Activated T-cell treated with anti-CD3 and anti-CD28 coated beads, Interleukin-2, amount 50 U/mL, for 24 hours (primary cell): Measurements from ENCODE around the gene BICDL2.

Experiments
- DNase-seq: peaks from one replicate; pipeline ENCODE4 v3.0.0-alpha.2; 2020
- H3K27ac Mint-ChIP-seq: 2 replicates; pipeline ENCODE4 v1.8.0; 2020; ENCODE audit warnings: mild to moderate bottlenecking, mixed read lengths
- H3K27me3 Mint-ChIP-seq: 2 replicates; pipeline ENCODE4 v1.8.0; 2020; ENCODE audit warnings: mixed read lengths
- H3K36me3 Mint-ChIP-seq: 2 replicates; pipeline ENCODE4 v1.8.0; 2020; ENCODE audit warnings: low read depth, mixed read lengths
- H3K4me1 Mint-ChIP-seq: 2 replicates; pipeline ENCODE4 v1.8.0; 2020; ENCODE audit warnings: low read depth, mixed read lengths
- H3K4me3 Mint-ChIP-seq: 2 replicates; pipeline ENCODE4 v1.8.0; 2020; ENCODE audit warnings: mild to moderate bottlenecking, moderate library complexity, mixed read lengths
- H3K9me3 Mint-ChIP-seq: 2 replicates; pipeline ENCODE4 v1.8.0; 2020; ENCODE audit warnings: mixed read lengths

Gene BICDL2

GRCh38 chr16:3017794-3018506 is 18.8 kb downstream of the BICDL2 start, which contains the start of gene CLDN6:
CLDN6 (minus strand) TSS chr16:3018183; CDS start chr16:3016021, 2,162 bp downstream.
- no peak within 1 kb of the TSS for H3K4me3 Mint-ChIP-seq
- peaks cover 1% of the 10 kb centered on the region for H3K36me3 Mint-ChIP-seq
- no peak within 1 kb of the TSS for H3K27ac Mint-ChIP-seq
- H3K27me3 Mint-ChIP-seq: peaks cover 23% of the 10 kb centered on the region
- no peaks in the 10 kb centered on the region for H3K9me3 Mint-ChIP-seq
- no peak for DNase-seq
- H3K4me1 Mint-ChIP-seq: peaks cover 36% of the 10 kb centered on the region

GRCh38 chr16:3017344-3017743 is 19.4 kb downstream of the BICDL2 start:
- H3K27me3 Mint-ChIP-seq: peaks cover 28% of the 10 kb centered on the region

GRCh38 chr16:3015865-3016521 is 20.8 kb downstream of the BICDL2 start:
- Mint-ChIP-seq H3K9me3 (no peaks in the 10 kb centered on the region), H3K4me3 (no peak overlapping the region), H3K27ac (no peak overlapping the region), H3K36me3 (no peaks in the 10 kb centered on the region), H3K27me3 (peaks cover 32% of the 10 kb centered on the region), H3K4me1 (peaks cover 21% of the 10 kb centered on the region)
- no peak for DNase-seq

More at GRCh38 chr16:3017344-3017743, 19.4 kb downstream of the BICDL2 start:
- no peak overlapping the region for H3K4me3 Mint-ChIP-seq
- H3K9me3 Mint-ChIP-seq: no peaks in the 10 kb centered on the region
- H3K36me3 Mint-ChIP-seq: peaks cover 1% of the 10 kb centered on the region
- no peak for DNase-seq
- H3K27ac Mint-ChIP-seq: no peak overlapping the region
- H3K4me1 Mint-ChIP-seq: peaks cover 34% of the 10 kb centered on the region

GRCh38 chr16:3014971-3015370 is 21.8 kb downstream of the BICDL2 start:
- Mint-ChIP-seq H3K27me3 (peaks cover 32% of the 10 kb centered on the region), H3K4me3 (no peak overlapping the region), H3K27ac (no peak overlapping the region), H3K36me3 (no peaks in the 10 kb centered on the region), H3K4me1 (peaks cover 16% of the 10 kb centered on the region), H3K9me3 (no peaks in the 10 kb centered on the region)
- DNase-seq: no peak

GRCh38 chr16:3013998-3014690 is 22.6 kb downstream of the BICDL2 start:
- Mint-ChIP-seq H3K4me3 (no peak overlapping the region), H3K27ac (no peak overlapping the region), H3K4me1 (peaks cover 11% of the 10 kb centered on the region), H3K27me3 (peaks cover 30% of the 10 kb centered on the region), H3K36me3 (no peaks in the 10 kb centered on the region), H3K9me3 (no peaks in the 10 kb centered on the region)
- DNase-seq: no peak

GRCh38 chr16:3013491-3013951 is 23.2 kb downstream of the BICDL2 start:
- Mint-ChIP-seq H3K36me3 (no peaks in the 10 kb centered on the region), H3K9me3 (no peaks in the 10 kb centered on the region), H3K4me3 (no peak overlapping the region), H3K27me3 (peaks cover 28% of the 10 kb centered on the region), H3K4me1 (peaks cover 14% of the 10 kb centered on the region), H3K27ac (no peak overlapping the region)
- DNase-seq: no peak

GRCh38 chr16:3012828-3013420 is 23.8 kb downstream of the BICDL2 start, which contains the start of gene CLDN9:
CLDN9 (plus strand) TSS chr16:3012923; CDS start chr16:3013363, 440 bp downstream.
- Mint-ChIP-seq H3K9me3 (no peaks in the 10 kb centered on the region), H3K27ac (no peak within 1 kb of the TSS), H3K36me3 (no peaks in the 10 kb centered on the region), H3K4me3 (no peak within 1 kb of the TSS), H3K27me3 (peaks cover 26% of the 10 kb centered on the region), H3K4me1 (peaks cover 14% of the 10 kb centered on the region)
- DNase-seq: no peak

GRCh38 chr16:3012246-3012645 is 24.5 kb downstream of the BICDL2 start:
- peaks cover 28% of the 10 kb centered on the region for H3K27me3 Mint-ChIP-seq
- peaks cover 21% of the 10 kb centered on the region for H3K4me1 Mint-ChIP-seq
- H3K9me3 Mint-ChIP-seq: no peaks in the 10 kb centered on the region
- DNase-seq: no peak
- no peak overlapping the region for H3K4me3 Mint-ChIP-seq
- H3K36me3 Mint-ChIP-seq: no peaks in the 10 kb centered on the region
- H3K27ac Mint-ChIP-seq: no peak overlapping the region

- Mint-ChIP-seq H3K9me3 (no peaks in the 10 kb centered on the region), H3K4me1 (peaks cover 27% of the 10 kb centered on the region), H3K4me3 (no peak overlapping the region), H3K27ac (no peak overlapping the region), H3K27me3 (peaks cover 23% of the 10 kb centered on the region), H3K36me3 (no peaks in the 10 kb centered on the region)
- DNase-seq: no peak
Measured at GRCh38 chr16:3010510-3010909, 26.2 kb downstream of the BICDL2 start.

DNA sequence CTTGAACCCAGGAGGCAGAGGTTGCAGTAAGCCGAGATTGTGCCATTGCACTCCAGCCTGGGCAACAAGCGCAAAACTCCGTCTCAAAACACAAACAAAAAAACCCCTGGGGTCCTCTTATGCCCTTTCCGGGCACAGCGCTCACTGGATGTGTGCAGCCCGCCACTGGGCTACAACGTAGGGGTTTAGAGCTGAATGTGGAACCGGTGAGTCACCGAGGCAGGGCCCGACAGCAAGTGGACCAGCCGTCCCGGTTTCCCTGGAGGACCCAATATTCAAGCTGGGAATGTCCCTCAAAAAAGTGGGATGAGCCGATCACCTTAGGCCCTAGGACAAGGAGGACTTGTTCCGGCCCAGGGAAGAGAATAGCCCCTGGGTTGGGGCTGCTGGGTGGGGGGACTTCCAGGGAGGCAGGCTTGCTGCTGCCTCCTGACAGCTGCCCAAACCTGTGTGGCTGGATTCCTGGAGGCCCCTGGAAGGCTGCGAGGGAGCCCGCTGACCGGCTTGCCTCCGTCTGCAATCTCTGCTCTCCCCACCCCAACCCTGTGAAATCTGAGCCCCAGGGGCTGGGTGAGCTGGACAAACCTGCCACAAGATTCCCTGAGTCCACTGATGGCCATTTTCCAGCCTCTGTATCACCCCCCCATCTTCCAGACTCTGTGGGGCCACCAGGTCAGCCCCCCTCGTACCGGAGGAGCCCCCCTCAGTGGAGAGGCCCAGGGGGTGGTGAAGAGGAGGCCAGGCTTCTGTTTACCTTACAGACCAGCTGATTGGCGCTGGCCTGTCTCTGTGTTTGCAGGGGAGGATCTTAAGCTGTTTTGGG is 27.0 kb downstream of the BICDL2 start:
- Mint-ChIP-seq H3K27ac (no peak overlapping the region), H3K9me3 (no peaks in the 10 kb centered on the region), H3K36me3 (no peaks in the 10 kb centered on the region)

GRCh38 chr16:3008690-3009037 is 28.1 kb downstream of the BICDL2 start:
- no peak overlapping the region for H3K4me3 Mint-ChIP-seq
- no peak for DNase-seq
- H3K27me3 Mint-ChIP-seq: peaks cover 21% of the 10 kb centered on the region
- peaks cover 30% of the 10 kb centered on the region for H3K4me1 Mint-ChIP-seq
- no peak overlapping the region for H3K27ac Mint-ChIP-seq
- no peaks in the 10 kb centered on the region for H3K36me3 Mint-ChIP-seq
- H3K9me3 Mint-ChIP-seq: no peaks in the 10 kb centered on the region

More for the DNA sequence above, 27.0 kb downstream of the BICDL2 start:
- DNase-seq: no peak
- peaks cover 29% of the 10 kb centered on the region for H3K4me1 Mint-ChIP-seq
- no peak overlapping the region for H3K4me3 Mint-ChIP-seq
- peaks cover 25% of the 10 kb centered on the region for H3K27me3 Mint-ChIP-seq

DNA sequence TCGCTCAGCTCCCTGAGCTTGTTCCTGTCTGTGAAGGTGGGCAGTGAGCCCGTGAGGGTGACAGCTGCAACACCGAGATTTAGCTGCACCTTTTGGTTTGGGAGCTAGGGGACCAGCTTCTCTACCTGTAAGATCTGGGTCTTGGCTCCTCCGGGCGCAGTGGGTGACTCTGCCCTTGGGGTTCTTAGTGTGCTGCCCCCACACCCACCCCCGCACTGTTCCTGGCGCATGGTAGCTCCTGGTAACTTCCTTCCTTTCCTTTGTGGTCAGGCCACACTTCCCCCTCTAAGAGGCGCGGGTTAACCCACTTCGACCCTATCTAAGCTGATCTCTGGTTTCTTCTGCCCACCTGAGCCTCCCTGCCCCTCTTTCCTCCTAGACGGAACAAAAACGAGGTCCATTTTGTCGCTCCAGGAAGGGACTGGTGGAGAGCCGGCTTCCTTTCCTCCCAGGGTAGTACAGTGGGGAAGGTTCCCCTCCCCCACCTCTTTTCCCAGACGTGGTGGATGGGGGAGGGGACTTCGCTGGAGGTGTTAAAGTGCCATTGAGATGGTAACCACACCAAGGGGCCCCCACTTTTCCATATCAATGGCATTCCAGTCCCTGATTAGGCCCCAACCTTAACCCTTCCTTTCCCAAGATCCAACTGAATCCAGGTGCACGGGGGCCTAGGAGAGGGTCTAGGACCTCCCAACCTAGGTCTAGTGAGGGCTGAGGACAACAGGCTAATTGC is 28.6 kb downstream of the BICDL2 start:
- Mint-ChIP-seq H3K27me3 (peaks cover 21% of the 10 kb centered on the region), H3K36me3 (no peaks in the 10 kb centered on the region), H3K9me3 (no peaks in the 10 kb centered on the region), H3K4me1 (peaks cover 30% of the 10 kb centered on the region), H3K4me3 (no peak overlapping the region), H3K27ac (no peak overlapping the region)
- no peak for DNase-seq
